Sigmoid colon (tissue), 7 donors: ENCODE data around the gene MRPL23. TPM values are rescaled to one million over a fixed set of nuclear protein-coding genes. Genes with fewer than 3 reads are reported as not detected.
A peak's percentile ranks its signal among the peaks of the same experiment; 100 is the strongest.

Source experiments
- DNase-seq: peaks from one replicate; pipeline ENCODE4 v3.0.0-alpha.2; 2019
- H3K27ac ChIP-seq, 4 donors: fragments of 200-600 bp; sonication (generic); one replicate each; pipeline ENCODE4 v1.5.1; 2016 to 2019; ENCODE audit warnings: mild to moderate bottlenecking in 1 of 4
- H3K27me3 ChIP-seq, 3 donors: fragments of 200-600 bp; sonication (generic); one replicate each; pipeline ENCODE4 v1.5.1; 2019; ENCODE audit warnings: mild to moderate bottlenecking in 1 of 3
- H3K36me3 ChIP-seq, 4 donors: fragments of 200-600 bp; sonication (generic); one replicate each; pipeline ENCODE4 v1.5.1; 2016 to 2019
- H3K4me1 ChIP-seq, 4 donors: fragments of 200-600 bp; sonication (generic); one replicate each; pipeline ENCODE4 v1.5.1; 2017 to 2019
- H3K4me3 ChIP-seq, 4 donors: fragments of 200-600 bp; sonication (generic); one replicate each; pipeline ENCODE4 v1.5.1; 2017 to 2019; ENCODE audit warnings: mild to moderate bottlenecking in 2 of 4, moderate library complexity in 1 of 4
- H3K9me3 ChIP-seq, 4 donors: fragments of 200-600 bp in 3 of 4; sonication (generic) in 3 of 4; one replicate each; pipeline versions ENCODE4 v1.5.1 to v1.6.1; 2013 to 2019
- CTCF ChIP-seq, 4 experiments: fragments of 450-650 bp in 3 of 4; fragments of 200-600 bp in 1 of 4; IDR thresholded peaks; one replicate each; pipeline ENCODE4 v1.5.1; 2016 to 2019; ENCODE audit warnings: antibody characterized with exemption in 4 of 4, mild to moderate bottlenecking in 3 of 4, moderate library complexity in 2 of 4
- EP300 ChIP-seq, 4 donors: sonication (generic); formaldehyde crosslinking; IDR thresholded peaks; one replicate each; pipeline ENCODE4 v1.6.1; 2017; ENCODE audit warnings: antibody characterized with exemption in 4 of 4
- POLR2A ChIP-seq, 2 donors: fragments of 450-650 bp; IDR thresholded peaks; one replicate each; pipeline ENCODE4 v1.6.1; 2016; ENCODE audit warnings: antibody characterized with exemption in 2 of 2, mild to moderate bottlenecking in 2 of 2, moderate library complexity in 2 of 2
- POLR2AphosphoS5 ChIP-seq, 4 donors: sonication (generic); formaldehyde crosslinking; IDR thresholded peaks; one replicate each; pipeline ENCODE4 v1.6.1; 2017; ENCODE audit warnings: antibody characterized with exemption in 4 of 4
- WGBS, 2 donors: extraction: QIAGEN DNeasy Blood & Tissue Kit; methylation state at CpG; one replicate each; pipeline ENCODE4 v1.1.7; 2013; 5-methylcytosine and 5-hydroxymethylcytosine counted together
- intact Hi-C: fragments of 100-400 bp; cut with DNase I; formaldehyde crosslinking; loops from one replicate; pipeline ENCODE4 v1.15.1; 2023
- polyA plus RNA-seq, 3 donors: library from polyadenylated mRNA; stranded (reverse); fragments of 200-250 nt; gene quantifications; one replicate each; pipeline ENCODE4 v1.2.3, GENCODE V29; 2013
- total RNA-seq, 4 donors: library from RNA; depleted of rRNA; stranded (reverse); fragments of >200 nt; gene quantifications; one replicate each; pipeline ENCODE4 v1.1.0, GENCODE V29; 2016
- donor health status: healthy with polysubstance abuse.
- donor health status: Bipolar disorder and iron deficiency.
- donor health status: healthy.

The MRPL23 gene
- total and polyA plus RNA-seq, 7 donors, result 61.2 to 189 (median 82.9) TPM

DNA sequence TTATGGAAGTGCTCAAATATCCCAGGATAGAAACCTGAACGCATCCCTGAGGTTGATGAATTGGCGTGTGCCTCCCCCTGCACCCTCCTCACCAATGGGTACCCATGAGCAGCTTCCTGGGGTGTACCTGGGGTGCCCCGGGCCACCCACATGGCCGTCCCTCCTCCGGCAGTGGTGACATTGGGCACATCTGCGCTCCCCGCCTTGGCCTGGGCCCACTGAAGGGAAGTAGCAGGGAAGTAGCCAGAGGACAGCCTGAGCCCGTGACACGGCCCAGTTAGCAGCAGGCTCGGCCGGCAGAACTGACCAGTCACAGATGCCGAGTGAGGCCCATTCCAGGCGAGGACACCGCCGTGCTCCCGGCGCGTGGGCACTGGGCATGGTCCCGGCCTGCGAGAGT is 16.7 kb downstream of the MRPL23 start:
- 94 to 95% methylated on average over 5 to 7 of the region's 20 CpGs for WGBS, 2 donors
- H3K27ac ChIP-seq, result no peak overlapping the region
- intact Hi-C loops, result no loop called here

DNA sequence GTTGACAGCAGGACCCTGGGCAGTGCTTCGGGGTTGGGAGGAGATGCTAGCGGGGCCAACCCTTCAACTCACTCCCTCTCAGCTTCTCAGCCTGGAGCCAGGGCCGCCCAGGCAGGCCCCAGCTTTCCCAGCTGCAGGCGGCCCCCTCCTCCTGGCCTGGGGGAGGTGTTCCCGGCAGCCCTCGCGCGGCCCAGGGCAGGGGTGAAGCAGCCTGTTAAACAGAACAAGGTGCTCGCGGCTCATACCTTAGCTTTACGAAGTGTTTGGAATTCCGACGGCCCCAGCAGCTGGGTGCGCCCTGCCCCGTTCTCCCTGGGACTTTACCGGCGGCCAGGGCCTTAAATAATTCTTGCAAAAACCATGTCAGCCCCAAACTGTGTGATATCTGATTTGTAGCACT is 17.2 kb downstream of the MRPL23 start:
- H3K4me1 ChIP-seq, result no peaks in the 10 kb centered on the region
- intact Hi-C loops, result no loop called here
- no peaks in the 10 kb centered on the region for H3K9me3 ChIP-seq
- TF ChIP-seq POLR2AphosphoS5 (IDR thresholded peaks at IDR 0.05), result no peak
- TF ChIP-seq POLR2A (IDR thresholded peaks at IDR 0.05), result no peak
- no peak for TF ChIP-seq EP300 (IDR thresholded peaks at IDR 0.05)
- no peak for TF ChIP-seq CTCF (IDR thresholded peaks at IDR 0.05)
- DNase-seq, result no peak
- H3K27ac ChIP-seq, result no peak overlapping the region
- H3K27me3 ChIP-seq, result no peaks in the 10 kb centered on the region
- no peaks in the 10 kb centered on the region for H3K36me3 ChIP-seq
- H3K4me3 ChIP-seq, result no peak overlapping the region
- no CpG with 5 or more reads among the region's 17 CpGs for WGBS, 2 donors

More for the DNA sequence above, 16.7 kb downstream of the MRPL23 start:
- peak; percentile 47 for DNase-seq
- Histone ChIP-seq H3K27me3 (no peaks in the 10 kb centered on the region), H3K36me3 (no peaks in the 10 kb centered on the region), H3K9me3 (no peaks in the 10 kb centered on the region), H3K4me3 (no peak overlapping the region), H3K4me1 (no peaks in the 10 kb centered on the region)
- TF ChIP-seq POLR2A (IDR thresholded peaks at IDR 0.05), result no peak
- TF ChIP-seq EP300 (IDR thresholded peaks at IDR 0.05), result no peak
- no peak for TF ChIP-seq CTCF (IDR thresholded peaks at IDR 0.05)
- TF ChIP-seq POLR2AphosphoS5 (IDR thresholded peaks at IDR 0.05), result no peak

- Histone ChIP-seq H3K4me3 (no peak overlapping the region), H3K36me3 (no peaks in the 10 kb centered on the region), H3K9me3 (no peaks in the 10 kb centered on the region), H3K27ac (no peak overlapping the region), H3K27me3 (no peaks in the 10 kb centered on the region), H3K4me1 (no peaks in the 10 kb centered on the region)
- WGBS, 2 donors, result 86 to 89% methylated on average over 5 to 7 of the region's 20 CpGs
- intact Hi-C loops, result no loop called here
- TF ChIP-seq EP300 (IDR thresholded peaks at IDR 0.05) (no peak), CTCF (IDR thresholded peaks at IDR 0.05) (no peak), POLR2A (IDR thresholded peaks at IDR 0.05) (no peak), POLR2AphosphoS5 (IDR thresholded peaks at IDR 0.05) (no peak)
- DNase-seq, result no peak
Measured at GRCh38 chr11:1964955-1965354, 17.8 kb downstream of the MRPL23 start.

DNA sequence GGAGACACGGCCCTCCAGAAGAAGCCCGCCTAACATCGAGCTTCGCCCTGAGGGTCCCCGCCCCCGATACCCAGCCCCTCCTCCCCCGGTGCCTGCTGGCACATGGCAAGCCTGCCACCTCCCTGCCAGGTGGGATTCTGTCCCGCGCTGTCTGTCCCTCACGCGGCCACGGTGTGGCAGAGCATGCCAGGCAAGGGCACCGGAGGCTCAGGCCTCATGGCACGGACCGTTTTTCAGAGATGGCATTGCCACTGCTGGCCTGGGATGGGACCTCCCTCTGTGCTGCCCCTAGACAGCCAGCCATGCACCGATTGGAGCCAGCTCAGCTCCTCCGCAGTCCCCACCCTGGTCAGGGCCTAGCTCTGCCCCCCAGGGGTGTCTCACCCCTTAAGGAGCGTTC is 19.4 kb downstream of the MRPL23 start:
- Histone ChIP-seq H3K4me1 (no peaks in the 10 kb centered on the region), H3K27me3 (no peaks in the 10 kb centered on the region), H3K27ac (no peak overlapping the region), H3K36me3 (no peaks in the 10 kb centered on the region), H3K9me3 (no peaks in the 10 kb centered on the region), H3K4me3 (no peak overlapping the region)
- TF ChIP-seq POLR2AphosphoS5 (IDR thresholded peaks at IDR 0.05) (no peak), EP300 (IDR thresholded peaks at IDR 0.05) (no peak), CTCF (IDR thresholded peaks at IDR 0.05) (no peak), POLR2A (IDR thresholded peaks at IDR 0.05) (no peak)
- 76 to 93% methylated on average over 8 of the region's 18 CpGs for WGBS, 2 donors
- peak; percentile 5 for DNase-seq
- intact Hi-C loops, result no loop called here

DNA sequence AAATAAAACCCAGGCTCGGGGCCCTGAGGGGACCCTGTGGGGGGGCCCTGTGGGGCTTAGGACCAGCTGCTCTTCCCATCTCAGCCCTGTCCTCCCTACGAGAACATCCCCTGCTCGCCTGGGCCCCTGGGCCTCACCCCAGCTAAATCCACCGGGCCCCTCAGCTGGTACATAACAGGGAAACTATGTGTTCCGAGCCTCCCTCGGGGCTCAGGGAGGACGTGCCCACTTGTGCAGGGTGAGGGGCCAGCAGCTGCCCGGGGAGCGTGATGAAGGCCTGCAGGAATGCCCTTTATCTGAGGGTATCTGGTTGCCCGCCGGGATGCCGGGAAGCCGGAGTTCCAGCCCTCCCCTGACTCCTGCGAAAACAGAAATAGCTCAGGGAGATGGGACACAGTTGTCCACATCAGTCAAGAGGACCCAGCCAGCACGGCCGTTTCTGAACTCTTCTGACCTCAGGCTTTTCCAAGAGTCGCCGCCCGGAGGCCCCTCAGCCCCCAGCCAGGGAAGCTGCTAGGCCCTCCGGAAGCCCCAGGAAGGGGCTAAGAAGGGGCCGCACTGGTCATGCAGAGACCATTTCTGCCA is 20.6 kb downstream of the MRPL23 start:
- Histone ChIP-seq H3K4me1 (no peaks in the 10 kb centered on the region), H3K4me3 (no peak overlapping the region), H3K36me3 (no peaks in the 10 kb centered on the region), H3K9me3 (no peaks in the 10 kb centered on the region), H3K27me3 (no peaks in the 10 kb centered on the region), H3K27ac (no peak overlapping the region)
- WGBS, 2 donors, result 67 to 73% methylated on average over 5 to 8 of the region's 21 CpGs
- intact Hi-C loops, result no loop called here
- peak; percentile 10 for DNase-seq
- TF ChIP-seq POLR2AphosphoS5 (IDR thresholded peaks at IDR 0.05) (no peak), EP300 (IDR thresholded peaks at IDR 0.05) (no peak), CTCF (IDR thresholded peaks at IDR 0.05) (no peak), POLR2A (IDR thresholded peaks at IDR 0.05) (no peak)
